Measurements from ENCODE around the gene CD4.

The CD4 gene

DNA sequence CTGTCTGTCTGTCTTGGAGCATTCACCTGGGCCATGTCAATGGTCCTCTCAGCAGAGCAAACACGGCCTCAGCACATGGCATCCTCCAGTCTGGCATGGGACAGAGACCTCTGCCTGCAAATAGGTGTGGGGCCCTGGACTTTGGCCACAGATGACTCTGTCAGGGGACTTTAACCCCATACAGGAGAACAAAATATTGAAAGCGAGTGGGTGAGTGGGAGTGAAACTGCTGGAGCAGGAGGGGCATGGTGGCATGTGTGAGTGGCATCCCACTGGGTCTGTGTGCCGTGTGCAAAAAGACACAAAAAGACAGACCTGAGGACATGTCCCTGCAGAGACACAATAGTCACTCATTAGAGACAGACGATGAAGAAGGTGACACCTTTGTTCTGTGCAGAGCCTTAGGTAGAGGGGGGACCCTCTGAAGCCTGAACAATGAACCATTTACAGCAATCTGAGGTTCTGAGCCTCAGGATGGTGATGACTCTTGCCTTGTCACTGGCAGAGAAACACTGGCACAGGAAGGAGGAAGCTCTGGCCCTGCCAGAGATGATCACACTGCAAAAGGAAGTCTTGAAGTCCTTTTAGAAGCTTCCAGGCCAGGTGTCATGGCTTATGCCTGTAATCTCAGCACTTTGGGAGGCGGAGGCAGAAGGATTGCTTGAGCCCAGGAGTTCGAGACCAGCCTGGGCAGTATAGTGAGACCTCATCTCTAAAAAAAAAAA is 9.5 kb upstream of the CD4 start:
- DNase-seq (ENCODE audit: low spot score): no peak
- no peak overlapping the region for H3K4me3 ChIP-seq
- TF ChIP-seq, protein P1, sequence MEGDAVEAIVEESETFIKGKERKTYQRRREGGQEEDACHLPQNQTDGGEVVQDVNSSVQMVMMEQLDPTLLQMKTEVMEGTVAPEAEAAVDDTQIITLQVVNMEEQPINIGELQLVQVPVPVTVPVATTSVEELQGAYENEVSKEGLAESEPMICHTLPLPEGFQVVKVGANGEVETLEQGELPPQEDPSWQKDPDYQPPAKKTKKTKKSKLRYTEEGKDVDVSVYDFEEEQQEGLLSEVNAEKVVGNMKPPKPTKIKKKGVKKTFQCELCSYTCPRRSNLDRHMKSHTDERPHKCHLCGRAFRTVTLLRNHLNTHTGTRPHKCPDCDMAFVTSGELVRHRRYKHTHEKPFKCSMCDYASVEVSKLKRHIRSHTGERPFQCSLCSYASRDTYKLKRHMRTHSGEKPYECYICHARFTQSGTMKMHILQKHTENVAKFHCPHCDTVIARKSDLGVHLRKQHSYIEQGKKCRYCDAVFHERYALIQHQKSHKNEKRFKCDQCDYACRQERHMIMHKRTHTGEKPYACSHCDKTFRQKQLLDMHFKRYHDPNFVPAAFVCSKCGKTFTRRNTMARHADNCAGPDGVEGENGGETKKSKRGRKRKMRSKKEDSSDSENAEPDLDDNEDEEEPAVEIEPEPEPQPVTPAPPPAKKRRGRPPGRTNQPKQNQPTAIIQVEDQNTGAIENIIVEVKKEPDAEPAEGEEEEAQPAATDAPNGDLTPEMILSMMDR (IDR thresholded peaks at IDR 0.05): no peak
- H3K27ac ChIP-seq: no peak overlapping the region

DNA sequence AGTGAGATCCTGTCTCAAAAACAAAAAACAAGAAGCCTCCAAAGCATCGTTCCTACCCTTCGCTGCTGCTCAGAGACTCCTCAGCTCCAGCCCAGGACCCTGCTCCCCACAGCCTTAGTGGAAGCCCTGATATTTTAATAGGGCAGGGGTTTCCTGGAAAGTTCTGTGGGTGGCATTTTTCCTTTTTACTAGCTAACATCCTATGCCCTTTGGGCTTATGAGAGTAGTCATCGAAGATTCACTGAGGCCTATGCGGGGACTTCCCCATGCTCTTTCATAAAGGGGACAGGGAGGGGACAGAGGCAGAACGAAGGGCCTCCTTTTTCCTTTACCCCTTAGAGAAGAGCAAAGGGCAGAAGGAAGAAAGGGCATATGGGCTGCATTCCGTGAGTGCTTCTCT is 8.8 kb upstream of the CD4 start:
- H3K4me3 ChIP-seq: no peak overlapping the region
- no peak for DNase-seq (ENCODE audit: low spot score)
- TF ChIP-seq, protein P1 (IDR thresholded peaks at IDR 0.05): no peak
- H3K27ac ChIP-seq: no peak overlapping the region

DNA sequence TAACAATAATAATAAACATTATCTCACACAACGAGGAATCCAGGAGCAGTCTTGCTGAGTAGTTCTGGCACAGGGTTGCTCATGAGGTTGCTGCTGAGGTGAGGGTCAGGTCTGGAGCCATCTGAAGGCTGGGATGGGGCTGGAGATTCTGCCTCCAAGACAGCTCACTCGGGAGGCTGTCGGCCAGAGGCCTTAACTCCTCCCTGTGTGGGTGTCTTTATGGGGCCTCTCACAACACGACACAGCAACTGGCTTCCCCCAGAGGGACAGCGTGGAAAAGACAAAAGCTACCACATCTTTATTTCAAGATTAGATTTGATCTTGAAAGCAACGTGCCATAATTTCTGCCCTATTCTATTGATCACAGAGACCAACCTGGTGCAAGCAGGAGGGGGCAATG is 7.2 kb upstream of the CD4 start:
- H3K4me3 ChIP-seq: no peak overlapping the region
- TF ChIP-seq, protein P1 (IDR thresholded peaks at IDR 0.05): no peak
- no peak overlapping the region for H3K27ac ChIP-seq
- DNase-seq (ENCODE audit: low spot score): no peak

DNA sequence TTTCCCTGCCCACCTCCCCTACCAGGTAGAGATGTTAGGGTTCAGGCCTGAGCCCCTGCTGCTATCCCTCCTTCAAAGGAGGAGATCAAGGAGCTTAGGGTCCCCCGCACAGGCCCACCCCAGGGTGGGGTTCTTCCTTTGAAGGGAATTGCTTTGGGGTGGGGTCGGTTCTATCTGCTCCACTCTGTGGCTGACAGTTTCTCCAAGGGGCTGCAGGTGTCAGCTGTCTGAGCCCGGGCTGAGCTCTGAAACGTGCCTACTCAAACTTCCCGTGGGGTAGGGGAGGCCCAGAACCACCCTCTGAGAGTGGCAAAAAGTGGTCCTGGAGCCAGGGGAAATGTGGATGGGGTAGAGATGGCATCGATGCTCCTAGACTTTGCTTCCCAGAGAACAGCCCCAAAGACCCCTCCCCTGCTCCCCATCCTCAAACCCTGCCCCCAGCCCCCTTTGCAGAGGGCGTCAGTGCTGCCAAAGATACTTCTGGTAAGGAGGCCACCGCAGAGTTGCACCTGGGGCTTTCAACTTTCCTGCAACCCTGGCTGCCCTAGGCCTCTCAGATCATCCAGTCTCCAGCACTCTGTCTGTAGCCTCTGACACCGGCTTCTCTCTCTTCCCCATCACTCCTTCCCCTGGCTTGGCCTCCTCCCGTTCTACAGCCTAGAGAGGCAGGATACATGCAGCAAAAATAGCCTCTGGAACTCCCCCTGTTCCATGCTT is 6.3 kb upstream of the CD4 start:
- DNase-seq (ENCODE audit: low spot score): no peak
- Histone ChIP-seq H3K27ac (no peak overlapping the region), H3K4me3 (no peak overlapping the region)
- TF ChIP-seq, protein P1 (IDR thresholded peaks at IDR 0.05): no peak

DNA sequence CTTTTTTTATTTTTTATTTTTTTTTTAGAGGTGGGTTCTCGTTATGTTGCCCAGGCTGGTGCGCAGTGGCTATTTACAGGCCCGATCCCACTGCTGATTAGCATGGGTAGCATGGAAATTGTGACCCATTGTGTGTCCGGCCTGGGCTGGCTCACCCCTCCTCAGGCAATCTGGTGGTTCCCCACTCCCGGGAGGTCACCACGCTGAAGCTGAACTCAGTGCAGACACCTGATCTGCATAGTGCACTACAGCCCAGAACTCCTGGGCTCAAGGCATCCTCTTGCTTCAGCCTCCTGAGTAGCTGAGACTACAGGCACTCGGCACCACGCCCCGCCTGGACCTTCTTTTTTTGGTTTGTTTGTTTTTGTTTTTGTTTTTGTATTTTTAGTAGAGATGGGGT is 5.5 kb upstream of the CD4 start:
- TF ChIP-seq, protein P1 (IDR thresholded peaks at IDR 0.05): no peak
- no peak for DNase-seq (ENCODE audit: low spot score)
- Histone ChIP-seq H3K4me3 (no peak overlapping the region), H3K27ac (no peak overlapping the region)

DNA sequence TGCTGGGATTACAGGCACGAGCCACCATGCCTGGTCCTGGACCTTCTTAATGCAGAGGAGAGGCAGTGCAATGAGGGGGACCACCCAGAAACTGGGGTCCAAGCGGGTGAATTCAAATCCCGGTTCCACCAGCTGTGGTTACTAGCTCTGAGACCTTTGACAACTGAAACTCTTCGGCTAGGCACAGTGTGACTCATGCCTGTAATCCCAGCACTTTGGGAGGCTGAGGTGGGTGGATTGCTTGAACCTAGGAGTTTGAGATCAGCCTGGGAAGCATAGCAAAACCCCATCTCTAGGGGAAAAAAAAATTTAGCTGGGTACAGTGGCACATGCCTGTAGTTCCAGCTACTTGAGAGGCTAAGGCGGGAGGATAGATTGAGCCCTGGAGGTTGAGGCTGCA is 5.0 kb upstream of the CD4 start:
- DNase-seq (ENCODE audit: low spot score): no peak
- Histone ChIP-seq H3K27ac (no peak overlapping the region), H3K4me3 (no peak overlapping the region)
- TF ChIP-seq, protein P1 (IDR thresholded peaks at IDR 0.05): no peak

DNA sequence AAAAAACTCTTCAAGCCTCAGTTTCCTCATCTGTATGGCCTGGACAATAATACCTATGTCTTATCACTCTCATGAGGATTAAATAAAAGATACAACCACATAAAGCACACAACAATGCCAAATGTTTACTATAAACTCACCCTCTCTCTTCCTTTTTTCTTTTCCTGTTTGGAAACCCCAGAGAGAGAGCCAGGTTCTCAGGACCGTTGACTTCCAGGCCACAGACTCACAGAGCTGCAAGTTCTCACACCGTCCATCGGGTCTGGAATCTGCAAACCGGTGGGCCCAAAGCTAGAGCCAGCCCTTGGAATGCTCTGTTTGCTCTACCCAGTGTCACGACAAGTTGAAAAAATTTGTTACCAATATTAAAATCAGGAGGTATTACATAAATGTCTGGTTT is 4.6 kb upstream of the CD4 start:
- Histone ChIP-seq H3K27ac (no peak overlapping the region), H3K4me3 (no peak overlapping the region)
- no peak for DNase-seq (ENCODE audit: low spot score)
- TF ChIP-seq, protein P1 (IDR thresholded peaks at IDR 0.05): no peak
